ENCODE results near the gene PDS5B. TPM values are rescaled to one million over a fixed set of nuclear protein-coding genes. Genes with fewer than 3 reads are reported as not detected.

The PDS5B gene
- total RNA-seq, 1 donor from 2014 or later: 55.9 TPM

GRCh38 chr13:32590266-32590665, 4.0 kb downstream of the PDS5B start:
- TF ChIP-seq EZH2phosphoT487 (IDR thresholded peaks at IDR 0.05) (no peak), CTCF (IDR thresholded peaks at IDR 0.05) (no peak), EZH2 (IDR thresholded peaks at IDR 0.05) (no peak)
- H3K4me2 ChIP-seq: peak overlapping the region; percentile 60
- H3K4me1 Mint-ChIP-seq: peaks cover 32% of the 10 kb centered on the region

GRCh38 chr13:32592082-32592481, 5.8 kb downstream of the PDS5B start:
- Histone ChIP-seq H3K36me3 (no peaks in the 10 kb centered on the region), H3K4me3 (no peak overlapping the region), H3K4me1 (peaks cover 25% of the 10 kb centered on the region), H3K9me3 (ENCODE audit: low read depth) (no peaks in the 10 kb centered on the region), H4K20me1 (ENCODE audit: low read depth) (peaks cover 78% of the 10 kb centered on the region), H3F3A (ENCODE audit: low read depth) (peaks cover 14% of the 10 kb centered on the region), H3K27ac (no peak overlapping the region), H3K9ac (no peak overlapping the region), H3K79me2 (ENCODE audit: low read depth) (peaks cover 100% of the 10 kb centered on the region), H3K27me3 (no peaks in the 10 kb centered on the region), H2AFZ (replicated peaks) (no peak overlapping the region), H3K4me2 (no peak overlapping the region)
- Mint-ChIP-seq H3K36me3 (peaks cover 44% of the 10 kb centered on the region), H3K4me3 (no peak overlapping the region), H3K27ac (no peak overlapping the region), H3K4me1 (peaks cover 25% of the 10 kb centered on the region), H3K9me3 (peaks cover 46% of the 10 kb centered on the region), H3K27me3 (ENCODE audit: insufficient read depth, low read depth) (peaks cover 2% of the 10 kb centered on the region)
- no peak for TF ChIP-seq CTCF (IDR thresholded peaks at IDR 0.05)
- no peak for TF ChIP-seq EZH2phosphoT487 (IDR thresholded peaks at IDR 0.05)
- TF ChIP-seq EZH2 (IDR thresholded peaks at IDR 0.05): no peak
- DNase-seq (ENCODE audit: low spot score): no peak

More at GRCh38 chr13:32590266-32590665, 4.0 kb downstream of the PDS5B start:
- no peak overlapping the region for H2AFZ ChIP-seq (replicated peaks)
- H3K4me1 ChIP-seq: peaks cover 25% of the 10 kb centered on the region
- peaks cover 33% of the 10 kb centered on the region for H3K9me3 Mint-ChIP-seq
- no peak overlapping the region for H3K4me3 Mint-ChIP-seq
- no peaks in the 10 kb centered on the region for H3K36me3 ChIP-seq
- no peak overlapping the region for H3K27ac ChIP-seq
- peaks cover 6% of the 10 kb centered on the region for H3K27me3 ChIP-seq
- H4K20me1 ChIP-seq (ENCODE audit: low read depth): peaks cover 71% of the 10 kb centered on the region
- peaks cover 18% of the 10 kb centered on the region for H3F3A ChIP-seq (ENCODE audit: low read depth)
- DNase-seq (ENCODE audit: low spot score): peak; percentile 16
- H3K4me3 ChIP-seq: no peak overlapping the region
- no peaks in the 10 kb centered on the region for H3K9me3 ChIP-seq (ENCODE audit: low read depth)
- H3K9ac ChIP-seq: no peak overlapping the region
- H3K27ac Mint-ChIP-seq: no peak overlapping the region
- H3K79me2 ChIP-seq (ENCODE audit: low read depth): peaks cover 82% of the 10 kb centered on the region
- peaks cover 4% of the 10 kb centered on the region for H3K27me3 Mint-ChIP-seq (ENCODE audit: insufficient read depth, low read depth)
- H3K36me3 Mint-ChIP-seq: peaks cover 33% of the 10 kb centered on the region

- peaks cover 48% of the 10 kb centered on the region for H3K36me3 Mint-ChIP-seq
These were observed 8.0 kb downstream of the PDS5B start for GRCh38 chr13:32594157-32594738.

More at GRCh38 chr13:32594157-32594738, 8.0 kb downstream of the PDS5B start:
- Mint-ChIP-seq H3K9me3 (peaks cover 55% of the 10 kb centered on the region), H3K4me3 (no peak overlapping the region), H3K4me1 (peaks cover 12% of the 10 kb centered on the region), H3K27me3 (ENCODE audit: insufficient read depth, low read depth) (peaks cover 2% of the 10 kb centered on the region), H3K27ac (no peak overlapping the region)
- Histone ChIP-seq H2AFZ (replicated peaks) (no peak overlapping the region), H3K4me1 (peaks cover 14% of the 10 kb centered on the region), H3K27ac (no peak overlapping the region), H3F3A (ENCODE audit: low read depth) (no peaks in the 10 kb centered on the region), H3K36me3 (no peaks in the 10 kb centered on the region), H3K27me3 (no peaks in the 10 kb centered on the region), H3K9me3 (ENCODE audit: low read depth) (no peaks in the 10 kb centered on the region), H3K9ac (no peak overlapping the region), H3K4me2 (no peak overlapping the region), H3K4me3 (no peak overlapping the region), H3K79me2 (ENCODE audit: low read depth) (peaks cover 100% of the 10 kb centered on the region), H4K20me1 (ENCODE audit: low read depth) (peaks cover 63% of the 10 kb centered on the region)
- TF ChIP-seq EZH2phosphoT487 (IDR thresholded peaks at IDR 0.05) (no peak), CTCF (IDR thresholded peaks at IDR 0.05) (no peak), EZH2 (IDR thresholded peaks at IDR 0.05) (no peak)
- no peak for DNase-seq (ENCODE audit: low spot score)
